ENCODE results near the gene STAT4. TPM values are rescaled to one million over a fixed set of nuclear protein-coding genes. Genes with fewer than 3 reads are reported as not detected.

Gene STAT4
- total RNA-seq, 2 donors from 2014 or later, result 3.2 to 8.8 TPM

- no peak for TF ChIP-seq CTCF (conservative IDR thresholded peaks at IDR 0.05)
- Histone ChIP-seq H3K9me3 (ENCODE audit: control insufficient read depth, low read length) (no peaks in the 10 kb centered on the region), H3K36me3 (ENCODE audit: control insufficient read depth, insufficient read depth, low read length) (no peaks in the 10 kb centered on the region), H3K27ac (ENCODE audit: low read depth, low read length) (no peak overlapping the region), H3K27me3 (ENCODE audit: control insufficient read depth, insufficient read depth, low read length, poor library complexity, severe bottlenecking) (peaks cover 15% of the 10 kb centered on the region), H3K9ac (ENCODE audit: extremely low read depth, low read length, poor library complexity, severe bottlenecking) (no peak overlapping the region), H3K4me1 (ENCODE audit: control insufficient read depth, insufficient read depth, low read length) (peaks cover 3% of the 10 kb centered on the region), H3K4me3 (ENCODE audit: low read length) (no peak overlapping the region)
- Mint-ChIP-seq H3K4me3 (no peak overlapping the region), H3K27ac (no peak overlapping the region), H3K27me3 (ENCODE audit: insufficient read depth) (peaks cover 22% of the 10 kb centered on the region), H3K36me3 (ENCODE audit: low read depth) (no peaks in the 10 kb centered on the region), H3K4me1 (no peaks in the 10 kb centered on the region), H3K9me3 (peaks cover 3% of the 10 kb centered on the region)
- no peak for DNase-seq
- 85 to 100% methylated on average over 1 of the region's 1 CpG for WGBS, 2 experiments (ENCODE audit: insufficient coverage in 1 of 2, insufficient read length in 1 of 2)
Measured at GRCh38 chr2:191018048-191018447, 132.7 kb downstream of the STAT4 start.

- H3K36me3 ChIP-seq (ENCODE audit: control insufficient read depth, insufficient read depth, low read length), result peaks cover 9% of the 10 kb centered on the region
- WGBS, 2 experiments (ENCODE audit: insufficient coverage in 1 of 2, insufficient read length in 1 of 2), result 79 to 97% methylated on average over 3 to 8 of the region's 8 CpGs
- DNase-seq, result no peak
- no peaks in the 10 kb centered on the region for H3K4me1 Mint-ChIP-seq
- H3K4me1 ChIP-seq (ENCODE audit: control insufficient read depth, insufficient read depth, low read length), result no peaks in the 10 kb centered on the region
- H3K4me3 ChIP-seq (ENCODE audit: low read length), result no peak overlapping the region
- H3K36me3 Mint-ChIP-seq (ENCODE audit: low read depth), result peaks cover 5% of the 10 kb centered on the region
- peaks cover 22% of the 10 kb centered on the region for H3K27me3 Mint-ChIP-seq (ENCODE audit: insufficient read depth)
- H3K9ac ChIP-seq (ENCODE audit: extremely low read depth, low read length, poor library complexity, severe bottlenecking), result no peak overlapping the region
- H3K9me3 Mint-ChIP-seq, result peaks cover 3% of the 10 kb centered on the region
- no peak overlapping the region for H3K27ac ChIP-seq (ENCODE audit: low read depth, low read length)
- no peak overlapping the region for H3K4me3 Mint-ChIP-seq
- no peaks in the 10 kb centered on the region for H3K9me3 ChIP-seq (ENCODE audit: control insufficient read depth, low read length)
- H3K27ac Mint-ChIP-seq, result no peak overlapping the region
- H3K27me3 ChIP-seq (ENCODE audit: control insufficient read depth, insufficient read depth, low read length, poor library complexity, severe bottlenecking), result peaks cover 15% of the 10 kb centered on the region
- no peak for TF ChIP-seq CTCF (conservative IDR thresholded peaks at IDR 0.05)
Measured at GRCh38 chr2:191015831-191016230, 135.0 kb downstream of the STAT4 start.

GRCh38 chr2:191015239-191015638 lies 135.6 kb downstream of the STAT4 start:
- Mint-ChIP-seq H3K36me3 (ENCODE audit: low read depth) (peaks cover 5% of the 10 kb centered on the region), H3K9me3 (peaks cover 3% of the 10 kb centered on the region), H3K27me3 (ENCODE audit: insufficient read depth) (peaks cover 22% of the 10 kb centered on the region), H3K27ac (no peak overlapping the region), H3K4me3 (no peak overlapping the region), H3K4me1 (no peaks in the 10 kb centered on the region)
- TF ChIP-seq CTCF (conservative IDR thresholded peaks at IDR 0.05), result no peak
- H3K4me3 ChIP-seq (ENCODE audit: low read length), result no peak overlapping the region
- DNase-seq, result no peak
- H3K27me3 ChIP-seq (ENCODE audit: control insufficient read depth, insufficient read depth, low read length, poor library complexity, severe bottlenecking), result peaks cover 15% of the 10 kb centered on the region
- H3K9me3 ChIP-seq (ENCODE audit: control insufficient read depth, low read length), result no peaks in the 10 kb centered on the region
- H3K27ac ChIP-seq (ENCODE audit: low read depth, low read length), result no peak overlapping the region
- H3K9ac ChIP-seq (ENCODE audit: extremely low read depth, low read length, poor library complexity, severe bottlenecking), result no peak overlapping the region
- peaks cover 13% of the 10 kb centered on the region for H3K36me3 ChIP-seq (ENCODE audit: control insufficient read depth, insufficient read depth, low read length)
- 96 to 100% methylated on average over 2 of the region's 2 CpGs for WGBS, 2 experiments (ENCODE audit: insufficient coverage in 1 of 2, insufficient read length in 1 of 2)
- no peaks in the 10 kb centered on the region for H3K4me1 ChIP-seq (ENCODE audit: control insufficient read depth, insufficient read depth, low read length)
